Neuronal stem cell (in vitro differentiated cells): Measurements from ENCODE around the gene GCNA.

Experiments
- DNase-seq: peaks from one replicate; pipeline ENCODE4 v3.0.0-alpha.2; 2013; ENCODE audit warnings: low spot score
- H2AFZ ChIP-seq: one replicate; pipeline ENCODE4 v1.6.1; 2013; ENCODE audit warnings: mild to moderate bottlenecking, low read length, inconsistent platforms
- H2AK5ac ChIP-seq: 2 replicates; pipeline ENCODE4 v1.6.1; 2013; ENCODE audit warnings: low read depth, mild to moderate bottlenecking, inconsistent platforms, low read length, moderate library complexity, mixed read lengths
- H2BK120ac ChIP-seq: 2 replicates; pipeline ENCODE4 v1.6.1; 2013; ENCODE audit warnings: low read depth, mild to moderate bottlenecking, inconsistent platforms, low read length, moderate library complexity, mixed read lengths
- H2BK12ac ChIP-seq: one replicate; pipeline ENCODE4 v1.6.1; 2013; ENCODE audit warnings: low read length, inconsistent platforms
- H2BK15ac ChIP-seq: 2 replicates; pipeline ENCODE4 v1.6.1; 2013; ENCODE audit warnings: mild to moderate bottlenecking, low read length, inconsistent platforms, mixed read lengths
- H2BK5ac ChIP-seq: one replicate; pipeline ENCODE4 v1.6.1; 2013; ENCODE audit warnings: inconsistent platforms, mild to moderate bottlenecking, low read length, moderate library complexity
- H3K14ac ChIP-seq: one replicate; pipeline ENCODE4 v1.6.1; 2013; ENCODE audit warnings: low read length, inconsistent platforms
- H3K18ac ChIP-seq: 2 replicates; pipeline ENCODE4 v1.6.1; 2013; ENCODE audit warnings: low read length, inconsistent platforms
- H3K23ac ChIP-seq: 2 replicates; pipeline ENCODE4 v1.6.1; 2013; ENCODE audit warnings: low read depth, mild to moderate bottlenecking, mixed read lengths, low read length, inconsistent platforms; ENCODE audit not compliant: poor library complexity
- H3K27ac ChIP-seq: replicated peaks from 3 replicates; pipeline ENCODE4 v1.5.1; 2013; ENCODE audit warnings: low read length, inconsistent platforms
- H3K27me3 ChIP-seq, 3 experiments: 2 replicates each; pipeline ENCODE4 v1.6.1; 2013; ENCODE audit warnings: low read length in 3 of 3, mild to moderate bottlenecking in 2 of 3, inconsistent platforms in 1 of 3, low read depth in 1 of 3, mixed read lengths in 1 of 3, moderate library complexity in 1 of 3; ENCODE audit not compliant: control insufficient read depth in 3 of 3, insufficient read depth in 3 of 3
- H3K36me3 ChIP-seq, 2 donors: replicated peaks in 1 of 2; 2 replicates each; pipeline ENCODE4 v1.6.1; 2013; ENCODE audit warnings: low read length in 2 of 2; ENCODE audit not compliant: control insufficient read depth in 2 of 2, insufficient read depth in 2 of 2
- H3K4ac ChIP-seq: 2 replicates; pipeline ENCODE4 v1.6.1; 2013; ENCODE audit warnings: inconsistent platforms, mild to moderate bottlenecking, low read length, moderate library complexity
- H3K4me1 ChIP-seq, 2 donors: 1 replicate in 1 of 2; 2 replicates in 1 of 2; pipeline ENCODE4 v1.6.1; 2013; ENCODE audit warnings: low read length in 2 of 2, low read depth in 1 of 2; ENCODE audit not compliant: control insufficient read depth in 2 of 2, insufficient read depth in 1 of 2
- H3K4me2 ChIP-seq: one replicate; pipeline ENCODE4 v1.6.1; 2013; ENCODE audit warnings: mild to moderate bottlenecking, low read length, inconsistent platforms; ENCODE audit not compliant: insufficient read depth, poor library complexity, severe bottlenecking
- H3K4me3 ChIP-seq, 2 donors: 2 replicates each; pipeline ENCODE4 v1.5.1; 2013; ENCODE audit warnings: low read length in 2 of 2, mild to moderate bottlenecking in 2 of 2, inconsistent platforms in 1 of 2, moderate library complexity in 1 of 2
- H3K79me1 ChIP-seq: one replicate; pipeline ENCODE4 v1.6.1; 2013; ENCODE audit warnings: low read depth, mild to moderate bottlenecking, inconsistent platforms, low read length, moderate library complexity
- H3K9ac ChIP-seq: one replicate; pipeline ENCODE4 v1.6.1; 2013; ENCODE audit warnings: mild to moderate bottlenecking, low read depth, low read length, inconsistent platforms; ENCODE audit not compliant: poor library complexity
- H3K9me3 ChIP-seq, 2 donors: replicated peaks in 1 of 2; 2 replicates each; pipeline versions ENCODE3 to v1.6.1; 2013; ENCODE audit warnings: low read length in 2 of 2, mild to moderate bottlenecking in 2 of 2, inconsistent platforms in 1 of 2, low read depth in 1 of 2, mixed read lengths in 1 of 2, moderate library complexity in 1 of 2; ENCODE audit not compliant: control insufficient read depth in 2 of 2, insufficient read depth in 1 of 2
- H4K8ac ChIP-seq: one replicate; pipeline ENCODE4 v1.6.1; 2013; ENCODE audit warnings: low read depth, mild to moderate bottlenecking, inconsistent platforms, low read length, moderate library complexity
- H4K91ac ChIP-seq: one replicate; pipeline ENCODE4 v1.6.1; 2013; ENCODE audit warnings: low read length, low read depth, mild to moderate bottlenecking, inconsistent platforms; ENCODE audit not compliant: poor library complexity
- WGBS, 2 donors: extraction: QIAGEN DNeasy Blood & Tissue Kit; methylation state at CpG; one replicate each; pipeline ENCODE4 v1.1.7; 2013; ENCODE audit warnings: missing lambda C conversion rate in 2 of 2, mixed read lengths in 1 of 2; ENCODE audit not compliant: insufficient read length in 2 of 2, insufficient replicate concordance in 1 of 2; ENCODE audit errors: extremely low coverage in 2 of 2; 5-methylcytosine and 5-hydroxymethylcytosine counted together

GCNA gene

DNA sequence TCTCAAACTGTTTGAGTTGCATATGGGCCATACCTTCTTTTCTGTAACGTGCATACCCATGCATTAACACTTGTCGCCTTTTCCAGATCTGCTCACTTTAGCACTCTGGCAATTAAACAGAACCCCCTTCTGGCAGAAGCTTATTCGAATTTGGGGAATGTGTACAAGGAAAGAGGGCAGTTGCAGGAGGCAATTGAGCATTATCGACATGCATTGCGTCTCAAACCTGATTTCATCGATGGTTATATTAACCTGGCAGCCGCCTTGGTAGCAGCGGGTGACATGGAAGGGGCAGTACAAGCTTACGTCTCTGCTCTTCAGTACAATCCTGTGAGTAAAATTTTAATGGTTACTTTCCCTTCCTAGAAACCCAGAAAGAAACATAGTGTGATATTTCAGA, 40.5 kb upstream of the GCNA start:
- Histone ChIP-seq H3K4ac (no peak overlapping the region), H4K8ac (no peak overlapping the region), H2BK120ac (no peak overlapping the region), H3K9ac (no peak overlapping the region), H2AK5ac (no peak overlapping the region), H2BK5ac (no peak overlapping the region), H3K9me3 (no peaks in the 10 kb centered on the region), H3K27ac (no peak overlapping the region), H3K27me3 (no peaks in the 10 kb centered on the region), H2BK12ac (no peak overlapping the region), H3K18ac (no peak overlapping the region), H3K14ac (no peak overlapping the region), H3K23ac (no peak overlapping the region), H3K36me3 (peaks cover 3 to 46% of the 10 kb centered on the region in 2 donors), H2BK15ac (no peak overlapping the region), H3K4me2 (no peak overlapping the region), H4K91ac (no peak overlapping the region), H3K4me3 (no peak overlapping the region), H3K79me1 (peaks cover 3% of the 10 kb centered on the region), H2AFZ (no peak overlapping the region), H3K4me1 (no peaks in the 10 kb centered on the region)
- DNase-seq = no peak
- WGBS, 2 donors = no CpG with 5 or more reads among the region's 9 CpGs

DNA sequence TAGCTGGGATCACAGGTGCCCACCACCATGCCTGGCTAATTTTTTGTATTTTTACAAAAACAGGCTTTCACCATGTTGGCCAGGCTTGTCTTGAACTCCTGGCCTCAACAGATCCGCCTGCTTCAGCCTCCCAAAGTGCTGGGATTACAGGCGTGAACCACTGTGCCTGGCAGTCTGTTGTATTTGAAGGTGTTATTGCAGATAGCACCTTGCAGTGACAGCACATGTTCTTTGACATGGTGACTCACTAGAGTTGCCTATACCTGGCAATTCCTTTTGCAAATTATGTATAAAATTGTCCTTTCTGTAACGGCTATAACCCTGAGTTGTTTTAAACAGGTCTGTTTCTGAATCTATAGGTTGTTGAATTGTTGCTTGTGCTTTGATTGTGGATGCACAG, 37.4 kb upstream of the GCNA start:
- DNase-seq = no peak
- Histone ChIP-seq H3K4ac (no peak overlapping the region), H3K9me3 (no peaks in the 10 kb centered on the region), H2BK120ac (no peak overlapping the region), H4K91ac (no peak overlapping the region), H3K27ac (no peak overlapping the region), H3K23ac (no peak overlapping the region), H3K4me1 (no peaks in the 10 kb centered on the region), H2AK5ac (no peak overlapping the region), H3K79me1 (peaks cover 1% of the 10 kb centered on the region), H2BK12ac (no peak overlapping the region), H3K4me2 (no peak overlapping the region), H4K8ac (no peak overlapping the region), H2BK5ac (no peak overlapping the region), H3K36me3 (peaks cover 3 to 72% of the 10 kb centered on the region in 2 donors), H3K18ac (no peak overlapping the region), H3K27me3 (no peaks in the 10 kb centered on the region), H3K4me3 (no peak overlapping the region), H2BK15ac (no peak overlapping the region), H2AFZ (no peak overlapping the region), H3K14ac (no peak overlapping the region), H3K9ac (no peak overlapping the region)
- WGBS, 2 donors = no CpG with 5 or more reads among the region's 3 CpGs

DNA sequence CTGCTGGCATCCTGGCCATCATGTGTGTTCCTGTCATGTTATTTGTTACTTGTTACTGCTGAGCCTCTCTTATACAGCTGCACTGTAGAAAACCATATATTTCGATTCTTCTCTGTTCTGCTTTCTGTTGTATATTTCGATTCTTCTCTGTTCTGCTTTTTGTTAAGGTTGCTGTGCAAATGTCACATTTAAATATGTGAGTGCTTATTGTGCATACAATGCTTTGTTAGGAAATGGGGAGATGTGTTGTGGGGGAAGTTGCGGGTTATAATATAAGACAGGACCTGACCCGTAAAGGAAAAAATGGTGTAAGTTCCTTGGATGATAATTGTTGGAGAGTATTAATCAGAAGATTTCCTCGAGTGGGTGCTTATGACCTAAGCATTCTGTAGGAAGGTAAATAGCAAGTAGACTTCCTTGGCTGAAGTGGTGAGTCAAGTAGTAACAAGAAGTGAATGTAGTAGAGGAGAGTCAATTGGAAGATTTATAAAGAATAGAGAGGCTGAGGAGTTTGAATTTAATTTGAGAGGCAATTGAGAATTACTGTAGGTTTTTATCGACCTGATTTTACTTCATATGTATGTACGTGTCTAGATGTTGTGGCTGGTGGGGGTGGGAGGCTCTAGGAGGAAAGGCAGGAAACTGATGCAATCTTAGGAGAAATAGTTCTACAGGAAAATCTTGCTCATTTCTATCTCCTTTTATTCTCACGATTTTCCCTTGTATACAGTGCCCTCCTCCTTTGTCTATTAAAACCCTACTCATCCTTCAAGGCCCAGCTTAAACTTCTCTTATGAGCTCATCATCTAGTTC, 36.8 kb upstream of the GCNA start:
- WGBS, 2 donors = no CpG with 5 or more reads among the region's 8 CpGs
- H2AK5ac ChIP-seq = no peak overlapping the region
- no peaks in the 10 kb centered on the region for H3K27me3 ChIP-seq
- H3K4me1 ChIP-seq = no peaks in the 10 kb centered on the region
- H2BK5ac ChIP-seq = no peak overlapping the region
- H3K4me2 ChIP-seq = no peak overlapping the region
- DNase-seq = no peak
- H3K79me1 ChIP-seq = peaks cover 1% of the 10 kb centered on the region
- H3K4me3 ChIP-seq = no peak overlapping the region
- H3K14ac ChIP-seq = no peak overlapping the region
- H3K9ac ChIP-seq = no peak overlapping the region
- H4K8ac ChIP-seq = no peak overlapping the region
- no peaks in the 10 kb centered on the region for H3K9me3 ChIP-seq
- no peak overlapping the region for H2BK12ac ChIP-seq
- H2AFZ ChIP-seq = no peak overlapping the region
- H3K4ac ChIP-seq = no peak overlapping the region
- no peak overlapping the region for H2BK15ac ChIP-seq
- H3K18ac ChIP-seq = no peak overlapping the region
- no peak overlapping the region for H4K91ac ChIP-seq
- no peak overlapping the region for H3K23ac ChIP-seq
- H2BK120ac ChIP-seq = no peak overlapping the region
- no peak overlapping the region for H3K27ac ChIP-seq
- H3K36me3 ChIP-seq = peaks cover 4 to 75% of the 10 kb centered on the region in 2 donors

DNA sequence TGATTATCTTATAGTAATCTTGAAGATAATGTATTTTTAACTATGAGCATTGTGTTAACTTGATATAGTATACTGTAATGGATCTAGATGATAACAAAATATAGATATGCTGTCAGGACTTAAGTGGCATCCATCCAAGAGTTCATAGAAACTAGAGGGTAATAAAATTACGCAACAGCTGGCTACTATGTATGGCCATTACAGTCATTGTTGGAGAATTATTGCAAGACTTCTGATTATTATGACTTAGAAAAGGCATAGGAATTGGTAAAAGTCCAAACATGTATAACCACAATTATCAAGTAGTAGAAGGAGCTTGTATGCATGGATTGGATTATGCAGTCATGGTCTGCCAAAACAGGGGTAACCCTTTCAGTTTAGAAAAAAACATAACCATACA, 35.8 kb upstream of the GCNA start:
- Histone ChIP-seq H3K18ac (no peak overlapping the region), H3K27me3 (no peaks in the 10 kb centered on the region), H2AFZ (no peak overlapping the region), H3K4me2 (no peak overlapping the region), H3K4me3 (no peak overlapping the region), H2BK12ac (no peak overlapping the region), H3K4me1 (no peaks in the 10 kb centered on the region), H2BK120ac (no peak overlapping the region), H3K9ac (no peak overlapping the region), H3K36me3 (peaks cover 11 to 82% of the 10 kb centered on the region in 2 donors), H2BK5ac (no peak overlapping the region), H4K8ac (no peak overlapping the region), H2AK5ac (no peak overlapping the region), H3K14ac (no peak overlapping the region), H3K9me3 (no peaks in the 10 kb centered on the region), H3K4ac (no peak overlapping the region), H3K27ac (no peak overlapping the region), H3K23ac (no peak overlapping the region), H4K91ac (no peak overlapping the region), H2BK15ac (no peak overlapping the region), H3K79me1 (peaks cover 1% of the 10 kb centered on the region)
- DNase-seq = no peak
- WGBS, 2 donors = no CpG with 5 or more reads among the region's 1 CpG
